ENCODE results near the gene KIF26B. TPM values are rescaled to one million over a fixed set of nuclear protein-coding genes. Genes with fewer than 3 reads are reported as not detected.

The KIF26B gene
- total and polyA plus RNA-seq, 2 of the 4 experiments (the other 2 are of a cell fraction): 0.53 to 0.54 TPM

GRCh38 chr1:245538671-245539070, 383.9 kb downstream of the KIF26B start:
- in situ Hi-C loops (cut with MboI; ENCODE audit: low sequenced_read_pairs): no loop called here
- Histone ChIP-seq H3K4me2 (ENCODE audit: low read depth, low read length) (no peak overlapping the region), H3K4me1 (ENCODE audit: control insufficient read depth, insufficient read depth, low read length) (peaks cover 2% of the 10 kb centered on the region; the same call in 1 of the 2 replicates), H2BK120ac (ENCODE audit: low read depth, low read length) (no peak overlapping the region), H3K9me1 (ENCODE audit: insufficient read depth, low read length) (no peaks in the 10 kb centered on the region), H3K27me3 (ENCODE audit: control insufficient read depth, insufficient read depth, low read length) (no peaks in the 10 kb centered on the region), H4K20me1 (ENCODE audit: insufficient read depth, low read length) (no peaks in the 10 kb centered on the region), H3K79me1 (ENCODE audit: low read depth in 1 of 2, low read length in 2 of 2) (no peaks in the 10 kb centered on the region), H4K91ac (ENCODE audit: insufficient read depth, low read depth, low read length) (no peak overlapping the region), H3K18ac (ENCODE audit: low read depth, low read length) (no peak overlapping the region), H2BK20ac (ENCODE audit: low read depth, low read length) (no peak overlapping the region), H3K56ac (ENCODE audit: extremely low read depth, insufficient read depth, low read length) (no peak overlapping the region), H3K4me3 (ENCODE audit: insufficient read depth, low read depth, low read length) (no peak overlapping the region), H3K14ac (replicated peaks; ENCODE audit: low read depth, low read length) (no peak overlapping the region), H3K9ac (ENCODE audit: low read depth, low read length) (no peak overlapping the region), H3K4ac (ENCODE audit: low read depth, low read length) (no peak overlapping the region), H3K27ac (ENCODE audit: insufficient read depth, low read length) (no peak overlapping the region), H2BK15ac (ENCODE audit: low read depth, low read length) (no peak overlapping the region), H4K8ac (ENCODE audit: low read depth in 2 of 2, low read length in 2 of 2) (no peak overlapping the region; a peak in 1 of 4 replicates), H2AK5ac (ENCODE audit: low read depth, low read length) (no peak overlapping the region), H3K36me3 (ENCODE audit: control insufficient read depth, insufficient read depth, low read length) (0 out of 2 replicates have a peak, but pooled peaks cover 3% of the 10 kb centered on the region), H3K9me3 (ENCODE audit: control insufficient read depth, insufficient read depth, low read length) (no peaks in the 10 kb centered on the region), H2AFZ (replicated peaks; ENCODE audit: low read length, poor library complexity) (no peak overlapping the region), H2AK9ac (replicated peaks; ENCODE audit: low read depth, low read length, poor library complexity) (no peak overlapping the region), H2BK5ac (ENCODE audit: low read depth, low read length, poor library complexity, severe bottlenecking) (no peak overlapping the region), H4K5ac (ENCODE audit: low read depth, low read length) (no peak overlapping the region), H3K23ac (ENCODE audit: low read depth, low read length) (no peak overlapping the region)
- ATAC-seq (ENCODE audit: low read depth): no peak
- intact Hi-C loops (cut with micrococcal nuclease): no loop called here
- CTCF ChIA-PET: no interaction called here
- no TSS peak for BruUV-seq (replicated peaks)
- TF ChIP-seq BHLHE40 (IDR thresholded peaks at IDR 0.05; ENCODE audit: low read depth, low read length) (no peak), FOS (IDR thresholded peaks at IDR 0.05; ENCODE audit: low read depth, low read length) (no peak), RAD21 (IDR thresholded peaks at IDR 0.05; ENCODE audit: low read length) (no peak), CTCF (conservative IDR thresholded peaks at IDR 0.05; ENCODE audit: low read depth, low read length) (no peak), CEBPB (IDR thresholded peaks at IDR 0.05; ENCODE audit: low read depth, low read length) (no peak), ELK1 (IDR thresholded peaks at IDR 0.05; ENCODE audit: borderline replicate concordance, low read depth, low read length) (no peak), RFX5 (IDR thresholded peaks at IDR 0.05; ENCODE audit: low read depth, low read length) (no peak), CHD1 (IDR thresholded peaks at IDR 0.05; ENCODE audit: low read depth, low read length) (no peak), MAFK (IDR thresholded peaks at IDR 0.05; ENCODE audit: low read depth, low read length) (no peak), MAZ (IDR thresholded peaks at IDR 0.05; ENCODE audit: borderline replicate concordance, low read depth, low read length) (no peak), POLR2A (IDR thresholded peaks at IDR 0.05; ENCODE audit: low read depth, low read length) (no peak), SMC3 (IDR thresholded peaks at IDR 0.05; ENCODE audit: low read depth, low read length) (no peak), MXI1 (IDR thresholded peaks at IDR 0.05; ENCODE audit: borderline replicate concordance, low read depth, low read length) (no peak), RCOR1 (IDR thresholded peaks at IDR 0.05; ENCODE audit: insufficient replicate concordance, low read length) (no peak), USF2 (IDR thresholded peaks at IDR 0.05; ENCODE audit: low read depth, low read length) (no peak), NFE2L2 (IDR thresholded peaks at IDR 0.05; ENCODE audit: low read depth, low read length) (no peak)
- dilution Hi-C loops (cut with HindIII; ENCODE audit: low sequenced_read_pairs, unreplicated experiment): no loop called here
- POLR2A ChIA-PET (ENCODE audit: unreplicated experiment): no interaction called here
- DNase-seq: no peak
- WGBS, 2 experiments (ENCODE audit: extremely low coverage in 2 of 2, insufficient read length in 1 of 2): no CpG with 5 or more reads among the region's 3 CpGs

Measured in IMR-90 (cell line).